GM23338 (cell line): ENCODE results near the gene SMIM35. TPM values are rescaled to one million over a fixed set of nuclear protein-coding genes. Genes with fewer than 3 reads are reported as not detected.

ENCODE experiments used
- ATAC-seq: fragments of 200-7000 bp; cut with Tn5 transposase; 3 replicates; pipeline ENCODE4 v1.9.1; 2020
- DNase-seq: peaks from one replicate; pipeline ENCODE4 v3.0.0-alpha.2; 2015; ENCODE audit warnings: low spot score
- H2AFZ ChIP-seq: fragments of 200-600 bp; sonication (generic); 2 replicates; pipeline ENCODE4 v1.8.0; 2016; ENCODE audit warnings: antibody characterized with exemption, mild to moderate bottlenecking, moderate library complexity
- H3F3A ChIP-seq: fragments of 200-600 bp; sonication (generic); replicated peaks from 2 replicates; pipeline ENCODE4 v1.8.0; 2017; ENCODE audit warnings: antibody characterized with exemption, mixed run types, low read depth
- H3K27ac ChIP-seq: fragments of 200-600 bp; sonication (generic); 2 replicates; pipeline ENCODE4 v1.6.1; 2016; ENCODE audit warnings: low read depth
- H3K27me3 ChIP-seq: fragments of 200-600 bp; sonication (generic); 2 replicates; pipeline ENCODE4 v1.8.0; 2016; ENCODE audit warnings: mild to moderate bottlenecking, mixed run types, moderate library complexity; ENCODE audit not compliant: insufficient read depth
- H3K36me3 ChIP-seq: fragments of 200-600 bp; sonication (generic); 2 replicates; pipeline ENCODE4 v1.8.0; 2016; ENCODE audit warnings: mild to moderate bottlenecking; ENCODE audit not compliant: insufficient read depth
- H3K4me1 ChIP-seq: fragments of 200-600 bp; sonication (generic); 2 replicates; pipeline ENCODE4 v1.8.0; 2016; ENCODE audit warnings: mild to moderate bottlenecking, moderate library complexity; ENCODE audit not compliant: insufficient read depth
- H3K4me2 ChIP-seq: fragments of 200-600 bp; sonication (generic); 2 replicates; pipeline ENCODE4 v1.7.1; 2017; ENCODE audit warnings: mixed run types
- H3K4me3 ChIP-seq: fragments of 200-600 bp; sonication (generic); 2 replicates; pipeline ENCODE4 v1.6.1; 2016; ENCODE audit warnings: mixed run types
- H3K79me2 ChIP-seq: fragments of 200-600 bp; sonication (generic); replicated peaks from 2 replicates; pipeline ENCODE4 v1.8.0; 2017; ENCODE audit warnings: mild to moderate bottlenecking; ENCODE audit not compliant: insufficient read depth
- H3K9me2 ChIP-seq: fragments of 200-600 bp; sonication (generic); 2 replicates; pipeline ENCODE4 v1.8.0; 2017; ENCODE audit not compliant: insufficient read depth
- H4K20me1 ChIP-seq: fragments of 200-600 bp; sonication (generic); replicated peaks from 2 replicates; pipeline ENCODE4 v1.8.0; 2017; ENCODE audit warnings: mild to moderate bottlenecking; ENCODE audit not compliant: insufficient read depth
- H3K27ac Mint-ChIP-seq: 2 replicates; pipeline ENCODE4 v1.8.0; 2020; ENCODE audit warnings: inconsistent platforms, mild to moderate bottlenecking, moderate library complexity, mixed read lengths
- H3K27me3 Mint-ChIP-seq: 3 replicates; pipeline ENCODE4 v1.8.0; 2022; ENCODE audit warnings: low read depth, mild to moderate bottlenecking, moderate library complexity, mixed read lengths, inconsistent platforms; ENCODE audit not compliant: insufficient read depth, poor library complexity
- H3K36me3 Mint-ChIP-seq: 3 replicates; pipeline ENCODE4 v1.8.0; 2021; ENCODE audit warnings: low read depth, mild to moderate bottlenecking, inconsistent platforms, moderate library complexity, mixed read lengths
- H3K4me1 Mint-ChIP-seq: 3 replicates; pipeline ENCODE4 v1.8.0; 2020; ENCODE audit warnings: mild to moderate bottlenecking, inconsistent platforms, mixed read lengths
- H3K4me3 Mint-ChIP-seq: 3 replicates; pipeline ENCODE4 v1.8.0; 2021; ENCODE audit warnings: moderate library complexity, mild to moderate bottlenecking, inconsistent platforms, mixed read lengths
- H3K9me3 Mint-ChIP-seq: 3 replicates; pipeline ENCODE4 v1.8.0; 2020; ENCODE audit warnings: moderate library complexity, mild to moderate bottlenecking, inconsistent platforms, mixed read lengths
- CREB1 ChIP-seq: fragments of 250-450 bp; sonication (Bioruptor Pico); IDR thresholded peaks from 2 replicates; pipeline ENCODE4 v1.5.0; 2020; ENCODE audit warnings: low read depth, mild to moderate bottlenecking, moderate library complexity
- ETS1 ChIP-seq: IDR thresholded peaks from 2 replicates; pipeline ENCODE4 v1.6.1; 2016; ENCODE audit warnings: antibody characterized with exemption
- EZH2 ChIP-seq: fragments of 200-600 bp; sonication (generic); IDR thresholded peaks from one replicate; pipeline ENCODE4 v1.8.0; 2017; ENCODE audit warnings: antibody characterized with exemption, mild to moderate bottlenecking, low read depth; ENCODE audit not compliant: unreplicated experiment
- JUNB ChIP-seq: IDR thresholded peaks from one replicate; pipeline ENCODE4 v1.6.1; 2016; ENCODE audit warnings: antibody characterized with exemption; ENCODE audit not compliant: unreplicated experiment
- POLR2AphosphoS5 ChIP-seq: IDR thresholded peaks from 2 replicates; pipeline ENCODE4 v1.6.1; 2016; ENCODE audit warnings: antibody characterized with exemption, low read depth
- REST ChIP-seq: IDR thresholded peaks from one replicate; pipeline ENCODE4 v1.6.1; 2018; ENCODE audit warnings: antibody characterized with exemption; ENCODE audit not compliant: unreplicated experiment
- ZNF114 ChIP-seq: fragments of 250-450 bp; sonication (Bioruptor Pico); IDR thresholded peaks from 2 replicates; pipeline ENCODE4 v1.5.0; 2020; ENCODE audit warnings: mild to moderate bottlenecking, moderate library complexity
- ZNF331 ChIP-seq: fragments of 250-450 bp; sonication (Bioruptor Pico); IDR thresholded peaks from 2 replicates; pipeline ENCODE4 v1.5.0; 2020; ENCODE audit warnings: low read depth, mild to moderate bottlenecking, moderate library complexity
- ZNF462 ChIP-seq: fragments of 250-450 bp; sonication (Bioruptor Pico); IDR thresholded peaks from 2 replicates; pipeline ENCODE4 v1.5.0; 2020; ENCODE audit warnings: mild to moderate bottlenecking, moderate library complexity
- polyA plus RNA-seq: library from polyadenylated mRNA; unstranded; fragments of >200 nt; fragmentation: Nextera tagmentation; extraction: Ambion mirVana; gene quantifications from 2 replicates; pipeline ENCODE4 v1.2.1, GENCODE V29; 2016
- total RNA-seq: library from RNA; depleted of rRNA; stranded (reverse); fragments of >200 nt; shearing (Covaris generic); gene quantifications from 2 replicates; pipeline ENCODE4 v1.2.3, GENCODE V29; 2014

Gene SMIM35
- total and polyA plus RNA-seq, 2 experiments from 2014 or later: not detected

- Mint-ChIP-seq H3K27ac (no peak overlapping the region), H3K4me3 (no peak overlapping the region), H3K9me3 (no peaks in the 10 kb centered on the region), H3K27me3 (no peaks in the 10 kb centered on the region), H3K36me3 (no peaks in the 10 kb centered on the region), H3K4me1 (no peaks in the 10 kb centered on the region)
- no peaks in the 10 kb centered on the region for H3F3A ChIP-seq
- ATAC-seq (no peak), DNase-seq (no peak)
- H3K4me3 ChIP-seq: no peak overlapping the region
- H3K36me3 ChIP-seq: no peaks in the 10 kb centered on the region
- no peak overlapping the region for H3K4me2 ChIP-seq
- no peak overlapping the region for H2AFZ ChIP-seq
- H3K79me2 ChIP-seq: no peaks in the 10 kb centered on the region
- no peaks in the 10 kb centered on the region for H3K27me3 ChIP-seq
- no peaks in the 10 kb centered on the region for H3K4me1 ChIP-seq
- no peak overlapping the region for H3K27ac ChIP-seq
- H4K20me1 ChIP-seq: no peaks in the 10 kb centered on the region; the same call in 1 of the 2 replicates
- H3K9me2 ChIP-seq: no peaks in the 10 kb centered on the region
- TF ChIP-seq POLR2AphosphoS5 (no peak), CREB1 (CRISPR knock-in tag) (no peak), EZH2 (no peak), ZNF114 (CRISPR knock-in tag) (no peak), ETS1 (no peak), JUNB (no peak), ZNF331 (CRISPR knock-in tag) (no peak), ZNF462 (CRISPR knock-in tag) (no peak), REST (no peak)
Measured at GRCh38 chr11:118045191-118045590, 41.6 kb downstream of the SMIM35 start.
